Measurements from ENCODE around the gene SYK. TPM values are rescaled to one million over a fixed set of nuclear protein-coding genes. Genes with fewer than 3 reads are reported as not detected.

Gene SYK
- total RNA-seq, 1 donor from 2014 or later = 0.55 TPM

GRCh38 chr9:90888941-90889340 is 87.3 kb downstream of the SYK start:
- Mint-ChIP-seq H3K9me3 (ENCODE audit: low read depth) (peaks cover 13% of the 10 kb centered on the region), H3K36me3 (ENCODE audit: low read depth) (peaks cover 6% of the 10 kb centered on the region), H3K27ac (ENCODE audit: unreplicated experiment) (no peak overlapping the region), H3K4me1 (ENCODE audit: low read depth) (no peaks in the 10 kb centered on the region), H3K4me3 (ENCODE audit: unreplicated experiment) (no peak overlapping the region), H3K27me3 (ENCODE audit: low read depth) (peaks cover 15% of the 10 kb centered on the region)
- TF ChIP-seq, protein P1, sequence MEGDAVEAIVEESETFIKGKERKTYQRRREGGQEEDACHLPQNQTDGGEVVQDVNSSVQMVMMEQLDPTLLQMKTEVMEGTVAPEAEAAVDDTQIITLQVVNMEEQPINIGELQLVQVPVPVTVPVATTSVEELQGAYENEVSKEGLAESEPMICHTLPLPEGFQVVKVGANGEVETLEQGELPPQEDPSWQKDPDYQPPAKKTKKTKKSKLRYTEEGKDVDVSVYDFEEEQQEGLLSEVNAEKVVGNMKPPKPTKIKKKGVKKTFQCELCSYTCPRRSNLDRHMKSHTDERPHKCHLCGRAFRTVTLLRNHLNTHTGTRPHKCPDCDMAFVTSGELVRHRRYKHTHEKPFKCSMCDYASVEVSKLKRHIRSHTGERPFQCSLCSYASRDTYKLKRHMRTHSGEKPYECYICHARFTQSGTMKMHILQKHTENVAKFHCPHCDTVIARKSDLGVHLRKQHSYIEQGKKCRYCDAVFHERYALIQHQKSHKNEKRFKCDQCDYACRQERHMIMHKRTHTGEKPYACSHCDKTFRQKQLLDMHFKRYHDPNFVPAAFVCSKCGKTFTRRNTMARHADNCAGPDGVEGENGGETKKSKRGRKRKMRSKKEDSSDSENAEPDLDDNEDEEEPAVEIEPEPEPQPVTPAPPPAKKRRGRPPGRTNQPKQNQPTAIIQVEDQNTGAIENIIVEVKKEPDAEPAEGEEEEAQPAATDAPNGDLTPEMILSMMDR (IDR thresholded peaks at IDR 0.05) = no peak
- no peak for DNase-seq (ENCODE audit: low spot score)

DNA sequence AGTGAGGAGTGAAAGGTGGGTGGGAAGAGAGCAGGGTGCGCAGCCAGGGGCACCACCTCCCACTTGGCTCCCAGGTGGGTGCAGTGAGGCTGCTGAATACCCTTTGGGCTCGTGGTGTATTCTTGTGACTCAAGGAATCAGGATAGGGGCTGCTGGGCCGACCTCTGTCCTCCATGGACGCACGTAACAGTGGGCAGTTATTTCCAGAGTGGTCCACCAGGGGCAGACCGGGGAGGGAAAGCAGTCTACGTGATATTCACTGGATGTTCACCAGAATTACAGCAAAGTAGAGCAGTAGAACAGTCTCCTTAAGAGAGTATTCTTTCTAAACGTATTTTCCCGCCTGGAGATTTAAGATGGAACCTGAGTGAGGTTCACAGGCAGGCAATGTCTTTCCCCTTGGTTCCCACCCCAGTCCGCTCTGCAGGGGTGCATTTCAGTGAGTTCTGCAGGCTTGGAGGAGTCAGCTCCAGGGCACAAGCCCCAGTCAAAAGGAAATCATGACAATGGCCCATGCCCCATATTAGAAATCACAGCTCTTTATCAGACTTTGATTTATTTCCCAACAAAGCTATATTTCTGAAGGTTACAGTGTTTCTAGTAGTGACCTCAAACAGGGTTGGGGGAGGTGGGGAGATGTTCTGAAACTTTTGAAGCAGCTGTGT is 88.7 kb downstream of the SYK start:
- DNase-seq (ENCODE audit: low spot score) = no peak
- TF ChIP-seq, protein P1 (IDR thresholded peaks at IDR 0.05) = peak; percentile 32
- Mint-ChIP-seq H3K9me3 (ENCODE audit: low read depth) (peaks cover 9% of the 10 kb centered on the region), H3K4me3 (ENCODE audit: unreplicated experiment) (no peak overlapping the region), H3K27me3 (ENCODE audit: low read depth) (peaks cover 15% of the 10 kb centered on the region), H3K36me3 (ENCODE audit: low read depth) (peaks cover 5% of the 10 kb centered on the region), H3K27ac (ENCODE audit: unreplicated experiment) (no peak overlapping the region), H3K4me1 (ENCODE audit: low read depth) (no peaks in the 10 kb centered on the region)

DNA sequence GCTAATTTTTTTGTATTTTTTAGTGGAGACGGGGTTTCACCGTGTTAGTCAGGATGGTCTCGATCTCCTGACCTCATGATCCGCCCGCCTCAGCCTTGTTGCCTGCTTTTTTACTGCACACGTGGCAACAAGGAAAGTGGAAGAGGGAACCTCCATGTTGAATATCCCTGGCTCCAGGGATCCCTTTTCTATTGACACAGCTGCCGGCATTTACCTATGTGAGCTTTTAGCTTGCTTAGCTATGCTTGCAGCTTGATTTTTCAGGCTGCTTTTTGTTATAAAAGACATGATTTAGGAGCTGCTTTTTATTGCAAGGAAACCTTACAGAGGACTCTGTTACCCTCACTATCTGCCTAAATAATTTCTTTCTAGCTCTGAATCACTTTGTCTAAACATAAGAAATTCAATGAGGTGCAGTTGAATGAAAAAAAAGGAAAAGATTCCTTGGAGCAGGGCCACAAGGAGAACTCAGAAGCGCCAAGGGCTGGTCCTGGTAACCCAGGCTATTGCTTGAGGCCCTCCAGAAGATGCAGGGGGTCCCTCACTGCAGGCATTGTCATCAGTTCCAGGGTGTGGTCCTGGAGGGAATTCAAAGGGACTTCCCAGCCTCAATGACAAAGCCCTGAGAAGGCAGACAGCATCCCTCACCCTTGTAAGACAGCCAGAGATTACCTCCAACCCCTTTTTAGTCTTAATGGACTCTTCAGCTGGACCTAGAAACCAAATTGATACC is 89.9 kb downstream of the SYK start:
- DNase-seq (ENCODE audit: low spot score) = no peak
- TF ChIP-seq, protein P1 (IDR thresholded peaks at IDR 0.05) = no peak
- H3K36me3 Mint-ChIP-seq (ENCODE audit: low read depth) = no peaks in the 10 kb centered on the region
- H3K27ac Mint-ChIP-seq (ENCODE audit: unreplicated experiment) = no peak overlapping the region
- no peaks in the 10 kb centered on the region for H3K4me1 Mint-ChIP-seq (ENCODE audit: low read depth)
- no peaks in the 10 kb centered on the region for H3K9me3 Mint-ChIP-seq (ENCODE audit: low read depth)
- no peak overlapping the region for H3K4me3 Mint-ChIP-seq (ENCODE audit: unreplicated experiment)
- peaks cover 15% of the 10 kb centered on the region for H3K27me3 Mint-ChIP-seq (ENCODE audit: low read depth)

DNA sequence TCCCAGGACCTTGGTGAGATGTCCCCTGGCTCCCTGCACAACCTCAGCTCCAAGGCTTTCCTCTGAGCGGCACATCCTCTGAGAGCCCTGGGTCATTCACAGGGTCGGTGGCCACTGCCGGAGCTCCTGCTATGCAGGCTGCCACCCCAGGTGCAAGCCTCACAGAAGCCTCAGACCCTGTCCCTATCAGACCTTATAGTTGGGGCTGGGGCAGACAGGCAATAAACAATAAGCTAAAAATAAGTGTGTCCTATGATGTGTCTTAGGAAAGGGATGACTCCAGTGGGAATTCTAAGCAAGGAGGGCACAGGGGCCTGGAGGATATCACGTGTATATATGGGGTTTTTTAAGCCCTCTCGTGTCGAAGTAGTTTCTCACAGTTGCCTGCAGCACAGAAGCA is 91.3 kb downstream of the SYK start:
- Mint-ChIP-seq H3K4me3 (ENCODE audit: unreplicated experiment) (no peak overlapping the region), H3K27ac (ENCODE audit: unreplicated experiment) (no peak overlapping the region), H3K27me3 (ENCODE audit: low read depth) (peaks cover 15% of the 10 kb centered on the region), H3K4me1 (ENCODE audit: low read depth) (no peaks in the 10 kb centered on the region), H3K36me3 (ENCODE audit: low read depth) (no peaks in the 10 kb centered on the region), H3K9me3 (ENCODE audit: low read depth) (no peaks in the 10 kb centered on the region)
- DNase-seq (ENCODE audit: low spot score) = no peak
- TF ChIP-seq, protein P1 (IDR thresholded peaks at IDR 0.05) = no peak

DNA sequence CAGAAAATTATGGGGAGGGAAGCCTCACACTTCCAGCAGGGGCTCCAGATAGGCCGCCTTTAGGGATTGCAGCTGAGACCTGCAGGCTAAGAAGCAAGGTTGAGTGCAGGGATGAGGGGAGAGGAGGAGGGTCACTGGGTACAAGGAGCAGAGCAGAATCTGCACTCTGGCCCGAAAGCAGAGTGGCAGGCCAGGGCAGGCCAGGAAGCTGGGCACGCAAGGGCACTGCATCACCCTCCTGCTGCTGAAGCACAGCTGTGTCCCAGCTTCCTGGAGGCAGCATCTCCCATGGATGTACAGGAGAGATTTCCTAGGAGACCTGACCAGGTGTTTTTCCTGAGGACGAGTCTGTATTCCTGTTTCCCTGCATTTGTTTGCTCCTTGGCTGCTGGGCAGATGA is 92.1 kb downstream of the SYK start:
- H3K36me3 Mint-ChIP-seq (ENCODE audit: low read depth) = no peaks in the 10 kb centered on the region
- DNase-seq (ENCODE audit: low spot score) = no peak
- no peaks in the 10 kb centered on the region for H3K9me3 Mint-ChIP-seq (ENCODE audit: low read depth)
- no peak overlapping the region for H3K4me3 Mint-ChIP-seq (ENCODE audit: unreplicated experiment)
- H3K4me1 Mint-ChIP-seq (ENCODE audit: low read depth) = no peaks in the 10 kb centered on the region
- no peak overlapping the region for H3K27ac Mint-ChIP-seq (ENCODE audit: unreplicated experiment)
- TF ChIP-seq, protein P1 (IDR thresholded peaks at IDR 0.05) = no peak
- H3K27me3 Mint-ChIP-seq (ENCODE audit: low read depth) = peaks cover 15% of the 10 kb centered on the region
